ENCODE measurements around the gene DAPK2. TPM values are rescaled to one million over a fixed set of nuclear protein-coding genes. Genes with fewer than 3 reads are reported as not detected.
A peak's percentile ranks its signal among the peaks of the same experiment; 100 is the strongest.

DAPK2 gene
- total and polyA plus RNA-seq, 2 donors (not counting 1 experiment from before 2014, with no cell fraction given), result 8.3 to 31.9 TPM

GRCh38 chr15:63894662-63894949, 151.7 kb downstream of the DAPK2 start:
- no peak overlapping the region for H3K4me3 Mint-ChIP-seq
- Histone ChIP-seq H3K27ac (ENCODE audit: low read length in 2 of 2) (no peak overlapping the region), H3K4me2 (replicated peaks; ENCODE audit: low read depth, low read length, poor library complexity, severe bottlenecking) (no peak overlapping the region), H3K9me3 (ENCODE audit: control extremely low read depth in 1 of 3, control insufficient read depth in 2 of 3, insufficient read depth in 1 of 3, low read length in 2 of 3) (peaks cover 0 to 12% (median 0%) of the 10 kb centered on the region in 3 donors), H3K36me3 (replicated peaks in 1 of 2; ENCODE audit: control extremely low read depth in 1 of 2, control insufficient read depth in 1 of 2, extremely low read depth in 1 of 2, insufficient read depth in 2 of 2, low read length in 1 of 2) (no peaks in the 10 kb centered on the region), H4K20me1 (ENCODE audit: control insufficient read depth, insufficient read depth, low read length, poor library complexity, severe bottlenecking) (no peaks in the 10 kb centered on the region), H3K27me3 (replicated peaks in 1 of 4; ENCODE audit: control extremely low read depth in 1 of 4, control insufficient read depth in 3 of 4, insufficient read depth in 4 of 4, low read length in 3 of 4) (no peaks in the 10 kb centered on the region), H2AFZ (ENCODE audit: insufficient read depth, low read depth, low read length, poor library complexity, severe bottlenecking) (no peak overlapping the region), H3K4me3 (ENCODE audit: control extremely low read depth in 1 of 5, extremely low read depth in 1 of 5, insufficient read depth in 1 of 5, low read depth in 2 of 5, low read length in 4 of 5) (no peak overlapping the region), H3K9ac (ENCODE audit: low read length) (no peak overlapping the region), H3K79me2 (ENCODE audit: control insufficient read depth, insufficient read depth, low read length) (no peaks in the 10 kb centered on the region), H3K4me1 (ENCODE audit: control insufficient read depth in 2 of 2, insufficient read depth in 2 of 2, low read length in 2 of 2) (peaks cover 30 to 41% of the 10 kb centered on the region in 2 donors)
- ATAC-seq (ENCODE audit: low read depth) (no peak), DNase-seq (no peak)
- intact Hi-C loops (cut with micrococcal nuclease), result loop anchor here (5.0 kb wide), 1 partner anchor 118 kb away; no protein-coding TSS in a partner anchor
- H3K27me3 Mint-ChIP-seq, result no peaks in the 10 kb centered on the region
- no peak overlapping the region for H3K27ac Mint-ChIP-seq
- TF ChIP-seq EZH2 (IDR thresholded peaks at IDR 0.05; ENCODE audit: borderline replicate concordance, insufficient read depth, low read depth, low read length, poor library complexity, severe bottlenecking) (no peak), CTCF (IDR thresholded peaks at IDR 0.05) (no peak)
- peaks cover 3% of the 10 kb centered on the region for H3K9me3 Mint-ChIP-seq (ENCODE audit: insufficient read depth)
- CTCF ChIA-PET, result interaction anchor here (0.5 to 9.0 kb wide), 5 partner anchors 116 to 173 kb away, joined by 3 to 149 read pairs (median 4); no protein-coding TSS in a partner anchor
- WGBS (ENCODE audit: insufficient coverage), result 91% methylated on average over 6 of the region's 6 CpGs
- POLR2A ChIA-PET, result no interaction called here
- H3K4me1 Mint-ChIP-seq, result peaks cover 42% of the 10 kb centered on the region

- Mint-ChIP-seq H3K27me3 (no peaks in the 10 kb centered on the region), H3K9me3 (ENCODE audit: insufficient read depth) (peaks cover 3% of the 10 kb centered on the region), H3K4me3 (no peak overlapping the region), H3K27ac (peak overlapping the region; percentile 20), H3K4me1 (peaks cover 40% of the 10 kb centered on the region)
- intact Hi-C loops (cut with micrococcal nuclease), result loop anchor here (5.0 kb wide), 1 partner anchor 118 kb away; no protein-coding TSS in a partner anchor
- Histone ChIP-seq H3K4me3 (ENCODE audit: control extremely low read depth in 1 of 5, extremely low read depth in 1 of 5, insufficient read depth in 1 of 5, low read depth in 2 of 5, low read length in 4 of 5) (no peak overlapping the region), H3K9me3 (ENCODE audit: control extremely low read depth in 1 of 3, control insufficient read depth in 2 of 3, insufficient read depth in 1 of 3, low read length in 2 of 3) (peaks cover 0 to 12% (median 0%) of the 10 kb centered on the region in 3 donors), H3K27ac (ENCODE audit: low read length in 2 of 2) (no peak overlapping the region), H3K9ac (ENCODE audit: low read length) (no peak overlapping the region), H3K27me3 (replicated peaks in 1 of 4; ENCODE audit: control extremely low read depth in 1 of 4, control insufficient read depth in 3 of 4, insufficient read depth in 4 of 4, low read length in 3 of 4) (no peaks in the 10 kb centered on the region), H2AFZ (ENCODE audit: insufficient read depth, low read depth, low read length, poor library complexity, severe bottlenecking) (no peak overlapping the region), H3K4me2 (replicated peaks; ENCODE audit: low read depth, low read length, poor library complexity, severe bottlenecking) (no peak overlapping the region), H3K36me3 (replicated peaks in 1 of 2; ENCODE audit: control extremely low read depth in 1 of 2, control insufficient read depth in 1 of 2, extremely low read depth in 1 of 2, insufficient read depth in 2 of 2, low read length in 1 of 2) (no peaks in the 10 kb centered on the region), H4K20me1 (ENCODE audit: control insufficient read depth, insufficient read depth, low read length, poor library complexity, severe bottlenecking) (no peaks in the 10 kb centered on the region), H3K79me2 (ENCODE audit: control insufficient read depth, insufficient read depth, low read length) (no peaks in the 10 kb centered on the region), H3K4me1 (ENCODE audit: control insufficient read depth in 2 of 2, insufficient read depth in 2 of 2, low read length in 2 of 2) (peaks cover 30 to 41% of the 10 kb centered on the region in 2 donors)
- no peak for DNase-seq
- ChIA-PET POLR2A (no interaction called here), CTCF (interaction anchor here (0.9 to 9.0 kb wide), 5 partner anchors 53 to 174 kb away, joined by 3 to 149 read pairs (median 27); no protein-coding TSS in a partner anchor)
- 96% methylated on average over 12 of the region's 12 CpGs for WGBS (ENCODE audit: insufficient coverage)
- ATAC-seq (ENCODE audit: low read depth), result no peak
- TF ChIP-seq CTCF (IDR thresholded peaks at IDR 0.05) (no peak), EZH2 (IDR thresholded peaks at IDR 0.05; ENCODE audit: borderline replicate concordance, insufficient read depth, low read depth, low read length, poor library complexity, severe bottlenecking) (no peak)
These were observed 152.2 kb downstream of the DAPK2 start for GRCh38 chr15:63893866-63894661.

Measured in B cell (primary cell).